ENCODE data around the gene SLC26A1. TPM values are rescaled to one million over a fixed set of nuclear protein-coding genes. Genes with fewer than 3 reads are reported as not detected.

The SLC26A1 gene
- total RNA-seq, 4 donors from 2014 or later: 0.09 to 0.12 TPM; not detected in 2

DNA sequence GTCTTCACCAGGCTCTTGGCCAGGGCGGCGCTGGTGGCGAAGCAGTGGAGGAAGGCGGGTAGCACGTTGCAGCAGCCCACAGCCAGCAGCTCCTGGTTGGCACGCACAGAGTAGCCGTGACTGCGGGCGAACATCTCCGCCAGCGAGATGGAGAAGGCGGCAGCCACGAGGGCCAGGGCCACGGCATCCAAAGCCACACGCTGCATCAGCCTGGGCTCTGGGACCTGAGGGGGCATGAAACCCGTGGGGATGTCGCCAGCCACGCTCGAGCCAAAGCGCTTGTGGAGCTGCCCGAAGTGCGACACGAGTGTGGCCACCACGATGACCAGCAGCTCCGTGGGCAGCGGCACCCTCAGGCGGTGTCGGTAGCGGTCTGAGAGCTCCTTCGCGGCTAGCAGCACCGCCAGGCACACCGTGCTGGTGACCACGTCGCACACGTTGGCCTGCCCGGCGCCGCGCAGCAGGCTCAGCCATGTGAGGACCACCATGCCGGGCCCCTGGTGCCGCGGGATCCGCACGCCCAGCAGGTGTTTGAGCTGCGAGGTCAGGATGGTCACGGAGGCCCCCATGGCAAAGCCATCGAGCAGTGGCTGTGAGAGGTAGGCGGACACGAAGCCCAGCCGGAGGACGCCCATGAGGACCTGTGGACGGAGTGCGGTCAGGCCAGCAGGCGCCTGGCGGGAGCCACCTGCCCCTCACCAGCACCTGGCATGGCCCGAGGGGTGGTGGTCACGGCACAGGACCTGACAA lies 3.3 kb downstream of the SLC26A1 start:
- TF ChIP-seq, protein P1, sequence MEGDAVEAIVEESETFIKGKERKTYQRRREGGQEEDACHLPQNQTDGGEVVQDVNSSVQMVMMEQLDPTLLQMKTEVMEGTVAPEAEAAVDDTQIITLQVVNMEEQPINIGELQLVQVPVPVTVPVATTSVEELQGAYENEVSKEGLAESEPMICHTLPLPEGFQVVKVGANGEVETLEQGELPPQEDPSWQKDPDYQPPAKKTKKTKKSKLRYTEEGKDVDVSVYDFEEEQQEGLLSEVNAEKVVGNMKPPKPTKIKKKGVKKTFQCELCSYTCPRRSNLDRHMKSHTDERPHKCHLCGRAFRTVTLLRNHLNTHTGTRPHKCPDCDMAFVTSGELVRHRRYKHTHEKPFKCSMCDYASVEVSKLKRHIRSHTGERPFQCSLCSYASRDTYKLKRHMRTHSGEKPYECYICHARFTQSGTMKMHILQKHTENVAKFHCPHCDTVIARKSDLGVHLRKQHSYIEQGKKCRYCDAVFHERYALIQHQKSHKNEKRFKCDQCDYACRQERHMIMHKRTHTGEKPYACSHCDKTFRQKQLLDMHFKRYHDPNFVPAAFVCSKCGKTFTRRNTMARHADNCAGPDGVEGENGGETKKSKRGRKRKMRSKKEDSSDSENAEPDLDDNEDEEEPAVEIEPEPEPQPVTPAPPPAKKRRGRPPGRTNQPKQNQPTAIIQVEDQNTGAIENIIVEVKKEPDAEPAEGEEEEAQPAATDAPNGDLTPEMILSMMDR (IDR thresholded peaks at IDR 0.05): no peak
- ATAC-seq (ENCODE audit: low FRiP score): no peak
- no peak for DNase-seq (ENCODE audit: low spot score)

DNA sequence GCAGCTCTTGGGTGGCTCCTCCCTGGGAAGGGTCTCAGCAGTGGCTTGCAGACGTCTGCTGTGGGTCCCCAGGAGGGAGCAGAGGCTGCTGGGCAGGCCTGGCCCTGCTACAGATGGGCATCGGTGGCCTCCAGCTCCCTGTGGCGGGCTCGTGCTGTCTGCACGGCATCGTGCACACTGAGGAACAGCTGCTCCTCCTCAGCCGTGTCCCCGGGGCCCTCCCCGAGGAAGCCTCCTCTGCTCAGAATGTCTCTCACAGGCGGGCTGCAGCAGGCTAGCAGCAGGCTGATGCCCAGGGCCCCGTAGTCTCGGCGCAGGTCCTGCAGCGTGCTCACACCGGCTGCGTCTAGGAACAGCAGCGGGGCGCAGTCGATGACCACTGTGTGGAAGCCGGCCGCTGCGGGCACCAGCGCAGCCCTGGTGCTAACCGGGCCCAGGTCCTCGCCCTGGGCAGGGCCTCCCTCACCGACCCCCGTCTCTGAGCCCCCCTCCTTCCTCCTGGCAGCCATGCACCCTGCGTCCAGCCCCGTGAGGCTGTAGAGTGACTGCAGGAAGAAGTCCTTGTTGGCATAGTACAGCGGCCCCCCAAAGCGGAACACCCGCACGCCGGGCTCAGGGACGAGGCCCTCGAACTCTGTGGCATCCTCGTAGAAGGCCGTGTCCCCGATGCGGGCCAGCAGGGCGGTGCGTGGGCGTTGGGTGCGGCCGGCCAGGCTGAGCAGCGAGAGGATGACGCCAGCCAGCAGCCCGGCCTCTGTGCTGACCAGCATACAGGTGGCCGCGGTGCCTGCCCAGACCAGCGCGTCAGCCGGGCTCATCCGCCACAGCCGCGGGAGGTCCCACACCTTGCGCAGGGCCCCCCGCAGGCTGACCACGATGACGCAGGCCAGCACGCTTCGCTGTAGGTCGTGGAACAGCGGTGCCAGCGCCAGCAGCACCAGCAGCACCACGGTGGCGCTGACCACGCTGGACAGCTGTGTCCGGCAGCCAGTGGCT lies 4.2 kb downstream of the SLC26A1 start:
- TF ChIP-seq, protein P1 (IDR thresholded peaks at IDR 0.05): no peak
- ATAC-seq (ENCODE audit: low FRiP score): no peak
- no peak for DNase-seq (ENCODE audit: low spot score)

DNA sequence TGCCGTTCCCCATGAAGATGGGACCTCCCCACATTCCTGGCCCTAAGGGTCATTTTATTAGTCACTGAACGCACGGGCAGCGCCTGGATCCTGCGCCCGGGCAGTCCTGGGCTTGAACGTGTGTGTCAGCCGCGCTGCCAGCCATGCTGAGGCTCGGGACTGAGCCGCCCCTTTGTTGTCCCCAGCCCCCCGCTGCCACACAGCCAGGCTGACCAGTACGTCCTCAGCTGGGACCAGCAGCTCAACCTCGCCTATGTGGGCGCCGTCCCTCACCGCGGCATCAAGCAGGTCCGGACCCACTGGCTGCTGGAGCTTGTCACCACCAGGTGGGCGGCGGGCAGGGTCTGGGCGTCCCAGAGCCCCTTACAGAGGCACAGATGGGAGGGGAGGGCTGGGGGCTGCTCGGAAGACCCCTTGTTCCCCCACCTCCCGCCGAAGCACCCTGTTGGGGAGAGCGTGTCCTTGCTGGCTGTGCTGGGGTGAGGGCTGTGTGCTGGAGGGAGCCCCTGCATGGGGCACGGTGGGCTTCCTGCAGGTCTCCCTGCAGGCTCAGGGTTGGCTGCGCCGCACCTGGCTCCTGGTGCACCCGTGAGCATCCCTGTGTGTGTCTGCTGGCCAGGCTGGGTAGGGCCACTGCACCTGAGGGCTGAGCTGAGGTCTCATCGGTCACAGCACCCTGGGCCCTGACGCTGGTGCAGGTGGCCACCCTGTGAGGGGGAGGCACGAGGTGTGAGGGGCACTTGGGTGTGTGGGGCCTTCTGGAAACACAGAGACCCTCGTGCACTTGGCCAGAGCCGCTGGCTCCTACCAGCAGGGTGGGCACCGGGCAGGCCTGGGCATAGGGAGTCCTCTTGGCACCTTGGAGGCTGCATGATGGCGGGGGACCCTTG lies 5.3 kb downstream of the SLC26A1 start:
- DNase-seq (ENCODE audit: low spot score) (no peak), ATAC-seq (ENCODE audit: low FRiP score) (peak; percentile 46)
- TF ChIP-seq, protein P1 (IDR thresholded peaks at IDR 0.05): no peak

DNA sequence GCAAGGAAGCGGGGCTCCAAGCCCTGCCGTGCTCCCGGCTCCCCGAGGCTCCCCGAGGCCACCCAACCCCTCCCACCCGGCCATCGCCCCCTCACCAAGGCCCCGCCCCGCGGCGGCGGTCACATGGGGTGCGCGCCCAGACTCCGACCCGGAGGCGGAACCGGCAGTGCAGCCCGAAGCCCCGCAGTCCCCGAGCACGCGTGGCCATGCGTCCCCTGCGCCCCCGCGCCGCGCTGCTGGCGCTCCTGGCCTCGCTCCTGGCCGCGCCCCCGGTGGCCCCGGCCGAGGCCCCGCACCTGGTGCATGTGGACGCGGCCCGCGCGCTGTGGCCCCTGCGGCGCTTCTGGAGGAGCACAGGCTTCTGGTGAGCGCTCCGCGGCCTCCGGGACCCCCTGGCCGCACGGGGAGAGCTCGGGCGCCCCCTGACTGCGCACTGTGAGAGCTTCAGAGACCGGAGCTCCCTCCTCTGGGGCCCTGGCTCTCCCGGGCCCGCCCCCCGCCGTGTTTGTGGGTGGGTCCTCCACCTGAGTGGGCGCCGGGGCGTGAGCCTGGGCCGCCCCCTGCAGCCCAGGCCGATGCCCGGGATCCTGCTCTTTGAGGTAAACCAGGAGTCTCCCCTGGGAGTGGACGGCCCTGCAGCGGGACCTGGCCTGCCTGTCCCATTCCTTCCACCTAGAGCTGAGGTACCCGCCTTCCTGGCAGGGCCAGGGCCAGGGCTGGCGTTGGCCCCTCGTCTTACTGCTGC lies 6.2 kb downstream of the SLC26A1 start, which contains the start of gene IDUA:
Gene IDUA, plus strand, starts transcription at position 166 of the 745 bp plus-strand sequence. Its CDS starts 41 bp downstream, at position 207.
- DNase-seq (ENCODE audit: low spot score) (no peak), ATAC-seq (ENCODE audit: low FRiP score) (peak; percentile 84)
- TF ChIP-seq, protein P1 (IDR thresholded peaks at IDR 0.05): no peak

DNA sequence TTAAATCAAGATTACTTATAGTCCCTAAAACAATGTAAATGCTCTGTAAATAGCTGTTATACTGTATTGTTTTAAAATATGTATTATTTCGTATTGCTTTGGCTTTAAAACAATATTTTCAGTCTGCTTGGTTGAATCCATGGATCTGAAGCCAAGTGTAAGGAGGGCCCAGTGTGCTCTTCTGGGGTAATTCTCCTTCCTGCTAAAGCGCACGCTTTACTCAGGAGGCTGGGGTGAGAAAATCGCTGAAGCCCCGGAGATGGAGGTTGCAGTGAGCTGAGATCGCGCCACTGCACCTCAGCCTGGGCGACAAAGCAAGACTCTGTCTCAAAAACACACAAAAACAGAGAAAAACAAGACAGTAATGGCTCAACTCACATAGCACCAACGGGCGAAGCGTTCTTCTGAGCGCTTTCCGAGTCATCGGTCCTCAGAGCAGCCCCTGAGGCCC lies 6.8 kb downstream of the SLC26A1 start:
- TF ChIP-seq, protein P1 (IDR thresholded peaks at IDR 0.05): no peak
- no peak for DNase-seq (ENCODE audit: low spot score)
- no peak for ATAC-seq (ENCODE audit: low FRiP score)

All from omental fat pad (tissue), 4 donors.